Caco-2 (cell line): ENCODE data around the gene PSORS1C1. TPM values are rescaled to one million over a fixed set of nuclear protein-coding genes. Genes with fewer than 3 reads are reported as not detected.

ENCODE experiments used
- BruUV-seq: library from RNA; stranded (reverse); fragments of 400-500 nt; replicated peaks from 2 replicates; lab custom pipeline; 2021; lab: Mats Ljungman, UMichigan
- CTCF ChIA-PET: fragments of 300-600 bp; sonication (Branson Sonifier 250); formaldehyde crosslinking; loops from one replicate; lab custom pipeline; 2022; ENCODE audit warnings: antibody characterized with exemption; lab: Charles Lee
- POLR2A ChIA-PET: fragments of 300-600 bp; sonication (Branson Sonifier 250); formaldehyde crosslinking; loops from one replicate; lab custom pipeline; 2022; ENCODE audit warnings: antibody characterized with exemption; lab: Charles Lee
- DNase-seq, 2 experiments: peaks; one replicate each; pipeline versions ENCODE4 v3.0.0 to v3.0.0-alpha.2; 2020 to 2022
- H3K27me3 ChIP-seq: replicated peaks from 2 replicates; pipeline ENCODE4 v1.6.0; 2011; ENCODE audit warnings: low read length; ENCODE audit not compliant: control insufficient read depth, insufficient read depth
- H3K36me3 ChIP-seq: 2 replicates; pipeline ENCODE4 v1.5.1; 2011; ENCODE audit warnings: low read length; ENCODE audit not compliant: control insufficient read depth, insufficient read depth
- H3K4me1 ChIP-seq: fragments of 250-450 bp; sonication (Bioruptor Pico); 2 replicates; pipeline ENCODE4 v1.5.1; 2020; ENCODE audit warnings: mild to moderate bottlenecking
- H3K4me3 ChIP-seq: 2 replicates; pipeline ENCODE4 v1.5.1; 2011; ENCODE audit warnings: low read depth, mild to moderate bottlenecking, control low read depth, low read length
- H3K9me3 ChIP-seq: fragments of 250-450 bp; sonication (Bioruptor Pico); 2 replicates; pipeline ENCODE4 v1.5.1; 2020; ENCODE audit warnings: mild to moderate bottlenecking, moderate library complexity
- H3K27ac Mint-ChIP-seq: one replicate; pipeline ENCODE4 v1.8.0; 2022; ENCODE audit warnings: mixed read lengths; ENCODE audit not compliant: unreplicated experiment
- H3K27me3 Mint-ChIP-seq: one replicate; pipeline ENCODE4 v1.8.0; 2022; ENCODE audit warnings: mixed read lengths; ENCODE audit not compliant: insufficient read depth, unreplicated experiment
- H3K36me3 Mint-ChIP-seq: one replicate; pipeline ENCODE4 v1.8.0; 2022; ENCODE audit warnings: mild to moderate bottlenecking, mixed read lengths; ENCODE audit not compliant: insufficient read depth, unreplicated experiment
- H3K4me1 Mint-ChIP-seq: one replicate; pipeline ENCODE4 v1.8.0; 2022; ENCODE audit warnings: low read depth, mixed read lengths; ENCODE audit not compliant: unreplicated experiment
- H3K4me3 Mint-ChIP-seq: one replicate; pipeline ENCODE4 v1.8.0; 2022; ENCODE audit warnings: mild to moderate bottlenecking, moderate library complexity, mixed read lengths; ENCODE audit not compliant: unreplicated experiment
- H3K9me3 Mint-ChIP-seq: one replicate; pipeline ENCODE4 v1.8.0; 2022; ENCODE audit warnings: mixed read lengths; ENCODE audit not compliant: unreplicated experiment
- CTCF ChIP-seq, 2 experiments: fragments of 200-600 bp in 1 of 2; IDR thresholded peaks; 1 replicate in 1 of 2; 2 replicates in 1 of 2; pipeline versions ENCODE4 v1.5.1 to v1.8.0; 2011 to 2022; ENCODE audit warnings: antibody characterized with exemption in 1 of 2, control low read depth in 1 of 2, inconsistent platforms in 1 of 2, low read depth in 1 of 2, low read length in 1 of 2, mild to moderate bottlenecking in 1 of 2, moderate library complexity in 1 of 2; ENCODE audit not compliant: insufficient read depth in 1 of 2, severe bottlenecking in 1 of 2, unreplicated experiment in 1 of 2
- intact Hi-C: fragments of 100-400 bp; cut with micrococcal nuclease; formaldehyde crosslinking; loops from one replicate; pipeline ENCODE4 v1.10.0; 2022; ENCODE audit not compliant: unreplicated experiment
- total RNA-seq: library from RNA; stranded (reverse); gene quantifications from 2 replicates; pipeline ENCODE4 v1.2.3, GENCODE V29; 2022

The PSORS1C1 gene
- total RNA-seq, 1 experiment from 2014 or later: 0.75 TPM

- no peak for TF ChIP-seq CTCF (IDR thresholded peaks at IDR 0.05; ENCODE audit: insufficient read depth in 1 of 2, low read depth in 1 of 2, low read length in 1 of 2, severe bottlenecking in 1 of 2, unreplicated experiment in 1 of 2)
- Histone ChIP-seq H3K36me3 (no peaks in the 10 kb centered on the region), H3K9me3 (no peaks in the 10 kb centered on the region), H3K4me3 (peak overlapping the region; percentile 74), H3K27me3 (no peaks in the 10 kb centered on the region), H3K4me1 (peaks cover 11% of the 10 kb centered on the region; the same call in 1 of the 2 replicates)
- Mint-ChIP-seq H3K36me3 (peaks cover 17% of the 10 kb centered on the region), H3K4me1 (no peaks in the 10 kb centered on the region), H3K27me3 (no peaks in the 10 kb centered on the region), H3K4me3 (peak overlapping the region; percentile 84), H3K27ac (peak overlapping the region; percentile 85), H3K9me3 (no peaks in the 10 kb centered on the region)
- intact Hi-C loops: no loop called here
- POLR2A ChIA-PET: interaction anchor here (0.7 to 1.8 kb wide), 2 partner anchors 9 to 244 kb away, joined by 3 to 5 read pairs; partner anchors contain the start of gene MICA
- DNase-seq: no peak
- CTCF ChIA-PET: interaction anchor here (1.0 to 1.6 kb wide), 5 partner anchors 30 to 208 kb away, joined by 3 to 8 read pairs (median 4); no protein-coding TSS in a partner anchor
- TSS peak; percentile 54 for BruUV-seq
Measured at GRCh38 chr6:31158863-31159855, 44.6 kb downstream of the PSORS1C1 start.

- Mint-ChIP-seq H3K27ac (no peak overlapping the region), H3K36me3 (peaks cover 17% of the 10 kb centered on the region), H3K4me3 (no peak overlapping the region), H3K9me3 (no peaks in the 10 kb centered on the region), H3K4me1 (no peaks in the 10 kb centered on the region), H3K27me3 (no peaks in the 10 kb centered on the region)
- intact Hi-C loops: no loop called here
- BruUV-seq: no TSS peak
- Histone ChIP-seq H3K36me3 (no peaks in the 10 kb centered on the region), H3K9me3 (no peaks in the 10 kb centered on the region), H3K27me3 (no peaks in the 10 kb centered on the region), H3K4me3 (no peak overlapping the region), H3K4me1 (peaks cover 11% of the 10 kb centered on the region; the same call in 1 of the 2 replicates)
- POLR2A ChIA-PET: no interaction called here
- TF ChIP-seq CTCF (IDR thresholded peaks at IDR 0.05; ENCODE audit: insufficient read depth in 1 of 2, low read depth in 1 of 2, low read length in 1 of 2, severe bottlenecking in 1 of 2, unreplicated experiment in 1 of 2): no peak
- no peak for DNase-seq
- CTCF ChIA-PET: no interaction called here
Measured at GRCh38 chr6:31161216-31162126, 46.9 kb downstream of the PSORS1C1 start.
